ENCODE measurements around the gene RAG2. TPM values are rescaled to one million over a fixed set of nuclear protein-coding genes. Genes with fewer than 3 reads are reported as not detected.

The RAG2 gene
- total and polyA plus RNA-seq, 2 of the 4 experiments (the other 2 are of a cell fraction) = not detected

- TF ChIP-seq MAFK (IDR thresholded peaks at IDR 0.05; ENCODE audit: low read depth, low read length) = no peak
- TF ChIP-seq CTCF (conservative IDR thresholded peaks at IDR 0.05; ENCODE audit: low read depth, low read length) = no peak
- TF ChIP-seq RFX5 (IDR thresholded peaks at IDR 0.05; ENCODE audit: low read depth, low read length) = no peak
- TF ChIP-seq CHD1 (IDR thresholded peaks at IDR 0.05; ENCODE audit: low read depth, low read length) = no peak
- TF ChIP-seq ELK1 (IDR thresholded peaks at IDR 0.05; ENCODE audit: borderline replicate concordance, low read depth, low read length) = no peak
- TF ChIP-seq FOS (IDR thresholded peaks at IDR 0.05; ENCODE audit: low read depth, low read length) = no peak
- TF ChIP-seq POLR2A (IDR thresholded peaks at IDR 0.05; ENCODE audit: low read depth, low read length) = no peak
- TF ChIP-seq BHLHE40 (IDR thresholded peaks at IDR 0.05; ENCODE audit: low read depth, low read length) = no peak
- no peak for TF ChIP-seq NFE2L2 (IDR thresholded peaks at IDR 0.05; ENCODE audit: low read depth, low read length)
- TF ChIP-seq MXI1 (IDR thresholded peaks at IDR 0.05; ENCODE audit: borderline replicate concordance, low read depth, low read length) = no peak
- no peak for TF ChIP-seq USF2 (IDR thresholded peaks at IDR 0.05; ENCODE audit: low read depth, low read length)
- no peak for TF ChIP-seq CEBPB (IDR thresholded peaks at IDR 0.05; ENCODE audit: low read depth, low read length)
- no peak for TF ChIP-seq RCOR1 (IDR thresholded peaks at IDR 0.05; ENCODE audit: insufficient replicate concordance, low read length)
- no peak for TF ChIP-seq SMC3 (IDR thresholded peaks at IDR 0.05; ENCODE audit: low read depth, low read length)
- TF ChIP-seq MAZ (IDR thresholded peaks at IDR 0.05; ENCODE audit: borderline replicate concordance, low read depth, low read length) = no peak
- no peak for TF ChIP-seq RAD21 (IDR thresholded peaks at IDR 0.05; ENCODE audit: low read length)
- Histone ChIP-seq H2BK20ac (ENCODE audit: low read depth, low read length) (no peak overlapping the region), H3K27ac (ENCODE audit: insufficient read depth, low read length) (no peak overlapping the region), H3K4ac (ENCODE audit: low read depth, low read length) (no peak overlapping the region), H3K4me2 (ENCODE audit: low read depth, low read length) (no peak overlapping the region), H3K4me1 (ENCODE audit: control insufficient read depth, insufficient read depth, low read length) (no peaks in the 10 kb centered on the region), H2AFZ (replicated peaks; ENCODE audit: low read length, poor library complexity) (no peak overlapping the region), H3K56ac (ENCODE audit: extremely low read depth, insufficient read depth, low read length) (no peak overlapping the region), H3K27me3 (ENCODE audit: control insufficient read depth, insufficient read depth, low read length) (no peaks in the 10 kb centered on the region), H3K18ac (ENCODE audit: low read depth, low read length) (no peak overlapping the region), H4K5ac (ENCODE audit: low read depth, low read length) (no peak overlapping the region), H2BK15ac (ENCODE audit: low read depth, low read length) (no peak overlapping the region), H3K9me3 (ENCODE audit: control insufficient read depth, insufficient read depth, low read length) (no peaks in the 10 kb centered on the region), H3K36me3 (ENCODE audit: control insufficient read depth, insufficient read depth, low read length) (no peaks in the 10 kb centered on the region), H3K79me1 (ENCODE audit: low read depth in 1 of 2, low read length in 2 of 2) (no peaks in the 10 kb centered on the region), H3K23ac (ENCODE audit: low read depth, low read length) (no peak overlapping the region), H3K9me1 (ENCODE audit: insufficient read depth, low read length) (no peaks in the 10 kb centered on the region; the same call in 1 of the 2 replicates), H2BK5ac (ENCODE audit: low read depth, low read length, poor library complexity, severe bottlenecking) (no peak overlapping the region), H2AK5ac (ENCODE audit: low read depth, low read length) (no peak overlapping the region), H3K4me3 (ENCODE audit: insufficient read depth, low read depth, low read length) (no peak overlapping the region), H2AK9ac (replicated peaks; ENCODE audit: low read depth, low read length, poor library complexity) (no peak overlapping the region), H4K91ac (ENCODE audit: insufficient read depth, low read depth, low read length) (no peak overlapping the region), H3K14ac (replicated peaks; ENCODE audit: low read depth, low read length) (no peak overlapping the region), H2BK120ac (ENCODE audit: low read depth, low read length) (no peak overlapping the region), H4K8ac (ENCODE audit: low read depth in 2 of 2, low read length in 2 of 2) (no peak overlapping the region), H4K20me1 (ENCODE audit: insufficient read depth, low read length) (no peaks in the 10 kb centered on the region), H3K9ac (ENCODE audit: low read depth, low read length) (no peak overlapping the region)
- in situ Hi-C loops (cut with MboI; ENCODE audit: low sequenced_read_pairs) (no loop called here), dilution Hi-C loops (cut with HindIII; ENCODE audit: low sequenced_read_pairs, unreplicated experiment) (no loop called here), intact Hi-C loops (cut with micrococcal nuclease) (no loop called here)
- ATAC-seq (ENCODE audit: low read depth) (no peak), DNase-seq (no peak)
- 60% methylated on average over 1 of the region's 1 CpG; no CpG with 5 or more reads in 1 of the 2 experiments for whole genome bisulfite sequencing, 2 experiments (ENCODE audit: extremely low coverage in 2 of 2, insufficient read length in 1 of 2)
- CTCF ChIA-PET = no interaction called here
- BruUV-seq (replicated peaks) = no TSS peak
- POLR2A ChIA-PET (ENCODE audit: unreplicated experiment) = no interaction called here
Observed at GRCh38 chr11:36608491-36609199, 10.6 kb upstream of the RAG2 start.
